ENCODE data around the gene CTNNA3. TPM values are rescaled to one million over a fixed set of nuclear protein-coding genes. Genes with fewer than 3 reads are reported as not detected.

The CTNNA3 gene
- total RNA-seq, 1 donor from 2014 or later: 0.30 TPM

- Mint-ChIP-seq H3K27ac (ENCODE audit: unreplicated experiment) (no peak overlapping the region), H3K27me3 (ENCODE audit: unreplicated experiment) (no peaks in the 10 kb centered on the region), H3K36me3 (ENCODE audit: unreplicated experiment) (no peaks in the 10 kb centered on the region), H3K4me3 (ENCODE audit: unreplicated experiment) (no peak overlapping the region), H3K9me3 (ENCODE audit: unreplicated experiment) (no peaks in the 10 kb centered on the region), H3K4me1 (ENCODE audit: unreplicated experiment) (peaks cover 7% of the 10 kb centered on the region)
- peak; percentile 63 for TF ChIP-seq CTCF (IDR thresholded peaks at IDR 0.05)
- no peak for DNase-seq (ENCODE audit: extremely low spot score, unreplicated experiment)
Measured at GRCh38 chr10:67666416-67667034, 29.5 kb downstream of the CTNNA3 start.

GRCh38 chr10:67665491-67665890 is 30.5 kb downstream of the CTNNA3 start:
- no peak for TF ChIP-seq CTCF (IDR thresholded peaks at IDR 0.05)
- Mint-ChIP-seq H3K9me3 (ENCODE audit: unreplicated experiment) (no peaks in the 10 kb centered on the region), H3K36me3 (ENCODE audit: unreplicated experiment) (no peaks in the 10 kb centered on the region), H3K4me1 (ENCODE audit: unreplicated experiment) (peaks cover 7% of the 10 kb centered on the region), H3K27ac (ENCODE audit: unreplicated experiment) (no peak overlapping the region), H3K4me3 (ENCODE audit: unreplicated experiment) (no peak overlapping the region), H3K27me3 (ENCODE audit: unreplicated experiment) (no peaks in the 10 kb centered on the region)
- DNase-seq (ENCODE audit: extremely low spot score, unreplicated experiment): no peak

DNA sequence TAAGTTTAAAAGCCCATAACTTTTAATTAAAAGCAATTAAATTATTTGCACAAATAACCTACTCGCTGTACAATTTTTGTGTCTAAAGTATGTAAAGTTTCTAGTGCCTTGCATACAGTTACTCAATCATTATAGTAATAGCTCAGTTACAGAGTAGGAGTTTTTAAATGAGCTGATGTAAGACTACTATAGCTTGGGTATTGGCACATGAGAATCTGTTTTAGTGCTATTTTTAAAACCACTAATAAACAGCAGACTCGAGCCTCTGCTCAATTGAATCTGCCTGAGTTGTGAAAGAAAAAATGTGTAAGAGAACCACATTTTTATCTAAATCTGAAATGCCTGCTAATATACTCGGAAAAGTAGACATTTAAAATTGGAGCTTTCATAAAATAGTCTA is 31.1 kb downstream of the CTNNA3 start:
- no peaks in the 10 kb centered on the region for H3K9me3 Mint-ChIP-seq (ENCODE audit: unreplicated experiment)
- no peaks in the 10 kb centered on the region for H3K27me3 Mint-ChIP-seq (ENCODE audit: unreplicated experiment)
- DNase-seq (ENCODE audit: extremely low spot score, unreplicated experiment): no peak
- no peaks in the 10 kb centered on the region for H3K36me3 Mint-ChIP-seq (ENCODE audit: unreplicated experiment)
- no peak for TF ChIP-seq CTCF (IDR thresholded peaks at IDR 0.05)
- peaks cover 5% of the 10 kb centered on the region for H3K4me1 Mint-ChIP-seq (ENCODE audit: unreplicated experiment)
- no peak overlapping the region for H3K4me3 Mint-ChIP-seq (ENCODE audit: unreplicated experiment)
- H3K27ac Mint-ChIP-seq (ENCODE audit: unreplicated experiment): no peak overlapping the region

GRCh38 chr10:67663449-67664087 is 32.4 kb downstream of the CTNNA3 start:
- Mint-ChIP-seq H3K27me3 (ENCODE audit: unreplicated experiment) (no peaks in the 10 kb centered on the region), H3K9me3 (ENCODE audit: unreplicated experiment) (no peaks in the 10 kb centered on the region), H3K4me1 (ENCODE audit: unreplicated experiment) (peaks cover 5% of the 10 kb centered on the region), H3K4me3 (ENCODE audit: unreplicated experiment) (no peak overlapping the region), H3K36me3 (ENCODE audit: unreplicated experiment) (no peaks in the 10 kb centered on the region), H3K27ac (ENCODE audit: unreplicated experiment) (no peak overlapping the region)
- no peak for TF ChIP-seq CTCF (IDR thresholded peaks at IDR 0.05)
- DNase-seq (ENCODE audit: extremely low spot score, unreplicated experiment): no peak

- no peak overlapping the region for H3K4me3 Mint-ChIP-seq (ENCODE audit: unreplicated experiment)
- H3K4me1 Mint-ChIP-seq (ENCODE audit: unreplicated experiment): peaks cover 5% of the 10 kb centered on the region
- H3K36me3 Mint-ChIP-seq (ENCODE audit: unreplicated experiment): no peaks in the 10 kb centered on the region
- H3K27me3 Mint-ChIP-seq (ENCODE audit: unreplicated experiment): no peaks in the 10 kb centered on the region
- DNase-seq (ENCODE audit: extremely low spot score, unreplicated experiment): no peak
- H3K27ac Mint-ChIP-seq (ENCODE audit: unreplicated experiment): no peak overlapping the region
- no peaks in the 10 kb centered on the region for H3K9me3 Mint-ChIP-seq (ENCODE audit: unreplicated experiment)
- TF ChIP-seq CTCF (IDR thresholded peaks at IDR 0.05): no peak
Measured at GRCh38 chr10:67662415-67662814, 33.6 kb downstream of the CTNNA3 start.
